Activated CD4-positive, alpha-beta T cell treated with anti-CD3 and anti-CD28 coated beads for 4 hours (primary cell): ENCODE measurements around the gene ENO2.
"Not testable (repeated sequence)": the region's sequence is repeated elsewhere in the genome, so short reads cannot be mapped to it uniquely, and the experiment has no call there.

Source experiments
- DNase-seq, 2 donors: peaks; one replicate each; pipeline ENCODE4 v3.0.0-alpha.2; 2020

Gene ENO2

DNA sequence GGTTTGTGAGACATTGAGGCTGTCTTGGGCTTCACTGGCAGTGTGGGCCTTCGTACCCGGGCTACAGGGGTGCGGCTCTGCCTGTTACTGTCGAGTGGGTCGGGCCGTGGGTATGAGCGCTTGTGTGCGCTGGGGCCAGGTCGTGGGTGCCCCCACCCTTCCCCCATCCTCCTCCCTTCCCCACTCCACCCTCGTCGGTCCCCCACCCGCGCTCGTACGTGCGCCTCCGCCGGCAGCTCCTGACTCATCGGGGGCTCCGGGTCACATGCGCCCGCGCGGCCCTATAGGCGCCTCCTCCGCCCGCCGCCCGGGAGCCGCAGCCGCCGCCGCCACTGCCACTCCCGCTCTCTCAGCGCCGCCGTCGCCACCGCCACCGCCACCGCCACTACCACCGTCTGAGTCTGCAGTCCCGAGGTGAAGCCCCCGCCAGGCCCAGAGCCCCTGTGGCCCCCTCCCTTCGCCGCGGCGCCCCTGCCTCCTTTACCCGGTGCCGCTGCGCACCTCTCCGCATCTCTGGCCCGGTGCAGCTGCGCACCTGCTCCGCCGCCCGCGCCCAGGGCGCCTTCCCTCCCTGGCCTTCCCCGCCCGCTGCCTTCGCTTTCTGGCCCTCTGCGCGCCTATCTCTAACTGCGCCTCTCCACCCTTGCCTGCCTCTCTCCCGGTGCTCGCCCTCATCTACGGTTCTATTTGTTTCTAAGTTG lies at the start of gene ENO2:
TSS of gene ENO2 (plus strand) at position 335 of the 701 bp plus-strand sequence. CDS start 1,253 bp downstream, outside the sequence.
- peak; percentile 86 to 88 for DNase-seq

GRCh38 chr12:6865307-6865706 lies 49.1 kb upstream of the ENO2 start:
- not testable (repeated sequence) for DNase-seq

- no peak for DNase-seq
Measured at GRCh38 chr12:6866163-6866919, 48.0 kb upstream of the ENO2 start.

GRCh38 chr12:6866920-6867412 lies 47.4 kb upstream of the ENO2 start:
- no peak for DNase-seq

GRCh38 chr12:6867413-6868210 lies 46.8 kb upstream of the ENO2 start, which contains the start of gene TPI1:
Gene TPI1 (plus strand): TSS chr12:6867531. CDS start chr12:6867567, 36 bp downstream.
- DNase-seq, result peak; percentile 75 to 81

- DNase-seq, result no peak
Measured at GRCh38 chr12:6868211-6869048, 46.0 kb upstream of the ENO2 start.

GRCh38 chr12:6869049-6870021 lies 45.0 kb upstream of the ENO2 start:
- DNase-seq, result peak; percentile 77 to 89

DNA sequence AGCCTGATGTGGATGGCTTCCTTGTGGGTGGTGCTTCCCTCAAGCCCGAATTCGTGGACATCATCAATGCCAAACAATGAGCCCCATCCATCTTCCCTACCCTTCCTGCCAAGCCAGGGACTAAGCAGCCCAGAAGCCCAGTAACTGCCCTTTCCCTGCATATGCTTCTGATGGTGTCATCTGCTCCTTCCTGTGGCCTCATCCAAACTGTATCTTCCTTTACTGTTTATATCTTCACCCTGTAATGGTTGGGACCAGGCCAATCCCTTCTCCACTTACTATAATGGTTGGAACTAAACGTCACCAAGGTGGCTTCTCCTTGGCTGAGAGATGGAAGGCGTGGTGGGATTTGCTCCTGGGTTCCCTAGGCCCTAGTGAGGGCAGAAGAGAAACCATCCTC lies 44.1 kb upstream of the ENO2 start:
- not testable (repeated sequence) for DNase-seq

DNA sequence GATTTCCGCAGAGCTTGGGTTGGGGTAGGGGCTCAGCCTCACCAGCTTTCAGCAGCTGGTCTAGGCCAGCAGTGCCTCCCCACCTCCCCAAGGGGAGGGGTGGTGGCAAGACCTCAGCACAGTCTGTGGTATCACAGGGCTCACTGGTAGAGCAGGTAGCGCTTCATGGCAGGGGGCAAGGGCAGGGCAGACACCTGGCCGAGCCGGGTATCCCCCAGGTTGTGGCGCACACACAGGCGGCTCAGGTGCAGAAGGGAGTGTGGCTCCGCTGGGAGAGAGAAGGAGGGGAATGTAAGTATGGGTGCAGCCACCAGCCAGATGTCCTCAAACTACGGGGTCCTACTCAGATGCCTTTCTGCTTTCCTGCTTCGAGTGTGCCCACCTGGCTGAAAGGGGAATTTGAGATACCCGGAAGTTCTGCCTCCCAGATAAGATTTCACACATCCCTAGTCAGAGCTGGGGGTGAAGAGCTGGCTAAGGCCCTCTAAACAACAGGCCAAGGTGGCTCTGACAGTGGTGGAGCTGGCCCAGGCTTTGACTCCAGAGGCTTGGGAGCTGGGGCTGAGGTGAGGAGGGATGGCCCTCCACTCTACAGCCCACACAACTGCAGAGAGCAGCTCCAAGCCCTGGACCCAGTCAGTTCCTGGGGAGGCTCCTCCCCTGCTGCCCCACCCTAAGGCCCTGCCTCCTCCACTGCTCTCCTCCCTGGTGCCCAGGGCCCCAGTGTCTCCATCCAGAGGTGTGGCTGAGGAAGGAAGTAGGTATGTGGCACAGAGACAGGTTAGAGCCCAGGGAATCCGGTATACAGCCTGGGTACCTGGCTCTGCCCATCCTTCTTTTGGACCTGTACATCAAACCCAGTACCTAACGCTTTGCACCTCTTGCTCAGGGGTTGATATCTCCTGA lies 43.1 kb upstream of the ENO2 start:
- no peak for DNase-seq

- DNase-seq, result peak; percentile 80 to 83
Measured at GRCh38 chr12:6872073-6873048, 42.0 kb upstream of the ENO2 start.

DNA sequence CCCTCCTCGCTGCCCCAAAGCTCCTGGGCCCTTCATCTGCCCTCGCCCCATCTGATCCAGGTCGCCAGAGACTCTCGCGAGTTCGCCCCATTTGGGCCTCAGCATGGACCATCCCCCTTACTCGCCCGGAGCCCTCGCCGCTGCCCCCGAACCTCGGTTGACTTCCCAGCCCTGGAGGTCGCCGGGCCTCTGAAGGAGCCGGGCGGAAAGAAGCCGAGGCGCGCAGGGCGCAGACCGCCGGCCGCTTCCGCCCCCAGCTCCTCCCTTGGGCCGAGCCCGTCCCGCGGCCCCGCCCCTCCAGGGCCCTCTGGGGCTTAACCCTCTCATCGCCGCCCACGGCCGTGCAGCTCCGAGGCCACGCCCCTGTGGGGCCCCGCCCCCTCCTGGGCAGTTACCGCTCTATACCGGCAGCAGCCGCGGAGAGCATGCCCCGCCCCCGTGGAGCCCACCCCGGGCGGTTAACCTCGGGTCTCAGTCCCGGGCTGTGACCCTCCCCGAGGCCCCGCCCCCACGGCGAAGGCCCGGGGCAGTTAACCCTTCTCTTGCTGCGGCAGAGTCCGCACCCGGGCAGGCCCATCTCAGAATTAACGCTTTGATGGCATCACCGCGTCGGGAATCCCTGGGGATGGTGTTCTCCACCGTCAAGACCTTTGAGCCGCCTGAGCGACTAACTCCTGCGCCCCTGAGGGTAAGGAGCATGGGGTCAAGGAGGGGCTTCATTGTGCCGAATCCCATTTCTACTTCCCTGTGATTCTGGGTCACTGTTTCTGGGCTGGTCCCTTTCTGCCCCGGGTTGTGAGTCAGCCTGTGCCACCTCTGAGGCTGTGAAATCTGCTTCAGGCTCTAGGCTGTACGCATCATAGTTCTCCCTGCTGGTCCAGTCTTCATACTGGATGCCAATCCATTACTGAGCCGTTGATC lies 41.0 kb upstream of the ENO2 start, which contains the start of gene SPSB2:
TSS of gene SPSB2 (minus strand) at position 210 of the 921 bp plus-strand sequence. CDS start 402 bp downstream, outside the sequence.
- DNase-seq, result peak; percentile 99

GRCh38 chr12:6874015-6874368 lies 40.4 kb upstream of the ENO2 start:
- DNase-seq, result not testable (repeated sequence)

- DNase-seq, result not testable (repeated sequence)
Measured at GRCh38 chr12:6879824-6880223, 34.6 kb upstream of the ENO2 start.

DNA sequence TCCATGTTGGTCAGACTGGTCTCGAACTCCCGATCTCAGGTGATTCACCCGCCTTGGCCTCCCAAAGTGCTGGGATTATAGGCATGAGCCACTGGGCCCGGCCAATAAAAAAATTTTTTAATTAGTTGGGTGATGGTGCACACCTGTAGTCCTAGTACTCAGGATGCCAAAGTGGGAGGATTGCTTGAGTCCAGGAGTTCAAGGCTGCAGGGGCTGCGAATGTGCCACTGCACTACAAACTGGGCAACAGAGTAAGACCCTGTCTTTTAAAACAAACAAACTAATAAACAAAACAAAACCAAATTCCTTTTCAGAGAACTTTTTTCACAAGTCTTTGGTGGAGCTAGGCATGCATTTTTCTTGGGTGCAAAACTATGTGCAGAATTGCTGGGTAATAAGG lies 31.1 kb upstream of the ENO2 start:
- DNase-seq, result no peak

DNA sequence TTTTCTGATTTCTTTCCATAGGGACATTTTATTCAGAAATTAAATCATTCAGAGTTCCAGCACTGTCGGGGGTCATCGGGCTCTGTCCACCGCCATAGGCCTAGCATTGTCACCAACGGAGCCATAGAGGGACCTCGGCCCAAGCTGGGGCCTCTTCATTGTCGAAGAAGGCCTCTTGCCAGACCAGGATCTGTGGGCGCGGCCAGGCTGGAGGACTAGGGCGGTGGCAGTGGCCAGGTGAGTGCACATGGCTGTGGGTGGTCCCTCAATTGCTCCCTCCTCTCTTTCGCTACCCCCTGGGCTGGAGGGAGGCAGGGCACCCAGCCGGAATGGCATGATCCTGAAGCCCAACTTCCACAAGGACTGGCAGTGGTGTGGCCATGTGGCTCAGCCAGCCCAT lies 30.7 kb upstream of the ENO2 start:
- no peak for DNase-seq

GRCh38 chr12:6884539-6884938 lies 29.8 kb upstream of the ENO2 start:
- no peak for DNase-seq
